NT2/D1 (cell line): ENCODE data around the gene TBC1D22B.

ENCODE experiments used
- YY1 ChIP-seq: IDR thresholded peaks from 2 replicates; pipeline ENCODE4 v1.6.1; 2011; ENCODE audit not compliant: insufficient read length, insufficient read depth
- ZNF274 ChIP-seq: IDR thresholded peaks from 2 replicates; pipeline ENCODE4 v1.6.1; 2011; ENCODE audit warnings: mild to moderate bottlenecking, low read depth, low read length

DNA sequence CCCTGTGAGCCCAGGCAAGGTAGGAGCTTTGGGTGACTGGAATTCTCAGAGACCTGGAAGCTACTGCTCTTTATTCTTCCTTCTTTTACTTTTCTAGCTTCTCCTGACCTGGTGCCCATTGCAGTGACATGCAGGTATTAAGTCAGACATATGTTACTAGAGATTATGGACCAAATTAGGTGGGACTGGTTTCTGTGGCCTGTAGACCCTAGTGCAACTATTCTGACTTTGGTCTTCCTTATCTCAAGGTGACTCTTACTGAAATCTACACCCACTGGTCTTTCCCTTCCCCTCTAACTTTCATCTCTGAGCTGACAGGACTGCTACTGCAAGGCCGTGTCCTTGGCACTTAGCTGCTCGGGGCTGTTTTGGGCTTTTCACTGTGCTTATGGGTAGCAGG, 24.8 kb downstream of the TBC1D22B start:
- no peak for TF ChIP-seq YY1
- no peak for TF ChIP-seq ZNF274
